Activated CD8-positive, alpha-beta T cell treated with anti-CD3 and anti-CD28 coated beads, Interleukin-2, amount 10 ng/mL, durations not matched to agents 7 days and 5 days (primary cell): ENCODE data around the gene TDRD12. TPM values are rescaled to one million over a fixed set of nuclear protein-coding genes. Genes with fewer than 3 reads are reported as not detected.
"Not testable (repeated sequence)": the region's sequence is repeated elsewhere in the genome, so short reads cannot be mapped to it uniquely, and the experiment has no call there.

Experiments
- ATAC-seq: fragments of 150-1000 bp; cut with Tn5 transposase; one replicate; pipeline ENCODE4 v1.10.0; 2021; ENCODE audit warnings: moderate library complexity
- CTCF ChIA-PET: fragments of 350-600 bp; sonication (Branson Sonifier 250); formaldehyde crosslinking; loops from one replicate; lab custom pipeline; 2021; ENCODE audit warnings: antibody characterized with exemption; lab: Charles Lee
- POLR2A ChIA-PET: fragments of 350-600 bp; sonication (Branson Sonifier 250); formaldehyde crosslinking; loops from one replicate; lab custom pipeline; 2021; ENCODE audit warnings: antibody characterized with exemption; lab: Charles Lee
- DNase-seq: peaks from one replicate; pipeline ENCODE4 v3.0.0-alpha.2; 2020
- H3K27ac Mint-ChIP-seq: one replicate; pipeline ENCODE4 v1.8.0; 2021; ENCODE audit warnings: mild to moderate bottlenecking, mixed read lengths
- H3K27me3 Mint-ChIP-seq: one replicate; pipeline ENCODE4 v1.8.0; 2021; ENCODE audit warnings: low read depth, mixed read lengths
- H3K36me3 Mint-ChIP-seq: one replicate; pipeline ENCODE4 v1.8.0; 2021; ENCODE audit warnings: low read depth, mixed read lengths
- H3K4me1 Mint-ChIP-seq: one replicate; pipeline ENCODE4 v1.8.0; 2021; ENCODE audit warnings: low read depth, mixed read lengths
- H3K4me3 Mint-ChIP-seq: one replicate; pipeline ENCODE4 v1.8.0; 2021; ENCODE audit warnings: mild to moderate bottlenecking, mixed read lengths
- H3K9me3 Mint-ChIP-seq: one replicate; pipeline ENCODE4 v1.8.0; 2022; ENCODE audit warnings: mixed read lengths; ENCODE audit not compliant: insufficient read depth
- total RNA-seq, 2 experiments: library from RNA; stranded (reverse); gene quantifications; one replicate each; pipeline ENCODE4 v1.2.3, GENCODE V29; 2021

The TDRD12 gene
- total RNA-seq, 2 experiments from 2014 or later = 0.10 to 0.21 TPM

- H3K36me3 Mint-ChIP-seq = no peaks in the 10 kb centered on the region
- H3K4me1 Mint-ChIP-seq = peaks cover 13% of the 10 kb centered on the region
- CTCF ChIA-PET = no interaction called here
- peaks cover 4% of the 10 kb centered on the region for H3K27me3 Mint-ChIP-seq
- POLR2A ChIA-PET = no interaction called here
- H3K9me3 Mint-ChIP-seq = no peaks in the 10 kb centered on the region
- no peak overlapping the region for H3K4me3 Mint-ChIP-seq
- DNase-seq = no peak
- H3K27ac Mint-ChIP-seq = no peak overlapping the region
- no peak for ATAC-seq
Measured at GRCh38 chr19:32824191-32824751, 104.7 kb downstream of the TDRD12 start.

DNA sequence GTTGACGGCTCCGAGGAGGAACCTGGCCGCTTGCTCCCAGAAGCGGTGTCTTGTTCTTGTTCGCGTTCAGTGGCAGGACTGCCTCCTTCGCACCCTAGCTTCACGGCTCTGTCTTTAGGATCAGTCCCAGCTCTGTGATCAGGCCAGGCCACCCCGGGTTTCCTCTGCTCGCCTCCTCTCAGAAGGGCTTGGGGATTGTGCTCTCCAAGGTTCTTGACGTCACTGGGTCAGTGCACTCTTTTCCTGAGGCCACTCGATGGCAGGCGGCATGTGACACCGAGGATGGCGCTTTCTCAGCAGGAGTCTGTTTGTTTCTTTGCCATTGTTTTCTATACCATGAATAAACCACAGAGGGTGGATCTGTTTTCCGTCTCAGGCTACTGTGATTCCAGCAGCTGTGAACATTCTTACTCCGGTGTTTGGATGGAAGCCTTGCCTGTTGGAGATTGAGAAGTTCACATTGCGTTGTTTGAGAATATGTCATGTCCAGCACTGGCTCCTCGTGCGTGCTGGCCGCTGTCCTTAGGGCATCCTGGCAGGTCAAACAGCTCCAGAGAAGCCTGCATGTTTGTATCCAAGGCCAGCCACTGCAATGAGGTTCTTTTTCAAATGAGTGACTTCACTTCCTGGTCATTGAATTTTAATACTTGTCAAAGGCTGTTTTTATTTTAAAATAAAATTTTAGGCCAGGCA, 105.5 kb downstream of the TDRD12 start:
- ChIA-PET CTCF (no interaction called here), POLR2A (no interaction called here)
- Mint-ChIP-seq H3K36me3 (no peaks in the 10 kb centered on the region), H3K9me3 (no peaks in the 10 kb centered on the region), H3K4me3 (no peak overlapping the region), H3K4me1 (peaks cover 6% of the 10 kb centered on the region), H3K27me3 (peaks cover under 1% of the 10 kb centered on the region), H3K27ac (no peak overlapping the region)
- no peak for ATAC-seq
- DNase-seq = no peak

GRCh38 chr19:32828139-32828538, 108.6 kb downstream of the TDRD12 start:
- ChIA-PET POLR2A (no interaction called here), CTCF (interaction anchor here (0.7 to 1.2 kb wide), 3 partner anchors 8 to 228 kb away, joined by 3 read pairs; no protein-coding TSS in a partner anchor)
- no peaks in the 10 kb centered on the region for H3K27me3 Mint-ChIP-seq
- no peaks in the 10 kb centered on the region for H3K9me3 Mint-ChIP-seq
- H3K36me3 Mint-ChIP-seq = no peaks in the 10 kb centered on the region
- DNase-seq (no peak), ATAC-seq (no peak)
- H3K27ac Mint-ChIP-seq = no peak overlapping the region
- no peaks in the 10 kb centered on the region for H3K4me1 Mint-ChIP-seq
- no peak overlapping the region for H3K4me3 Mint-ChIP-seq

DNA sequence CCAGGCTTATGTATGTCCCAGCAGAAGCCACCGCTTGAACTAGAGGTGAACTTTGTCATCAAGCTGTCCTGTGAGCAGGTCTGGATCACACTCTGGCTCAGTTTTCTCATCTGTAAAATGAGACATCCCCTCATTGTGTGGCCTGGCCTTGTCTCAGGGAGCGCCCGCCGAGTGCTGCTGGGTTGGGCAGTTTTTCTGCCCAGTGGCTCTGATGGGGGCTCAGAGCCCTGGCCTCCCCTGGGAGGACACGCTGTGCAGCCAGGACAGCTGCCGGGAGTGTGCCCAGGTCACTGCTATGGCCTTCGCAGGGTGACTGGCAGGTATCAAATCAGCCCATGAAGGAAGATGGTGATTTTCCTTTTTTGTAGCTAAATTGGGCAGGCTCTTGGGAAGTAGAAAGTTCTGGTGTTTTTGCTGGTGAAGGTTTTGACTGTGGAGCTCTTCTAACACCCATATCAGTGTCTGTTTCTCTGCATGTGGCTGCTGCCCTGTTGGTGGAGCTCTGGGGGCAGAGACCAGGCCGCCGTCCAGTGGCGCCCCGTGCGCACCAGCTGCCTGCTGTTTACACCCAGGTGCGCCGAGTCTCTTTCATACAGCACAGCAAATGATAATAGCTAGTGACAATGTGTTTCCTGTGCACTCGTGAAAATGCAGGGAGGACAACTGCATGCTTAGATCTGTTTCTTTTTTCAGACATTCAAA, 109.2 kb downstream of the TDRD12 start:
- ATAC-seq = no peak
- no peaks in the 10 kb centered on the region for H3K27me3 Mint-ChIP-seq
- H3K4me3 Mint-ChIP-seq = no peak overlapping the region
- no peak overlapping the region for H3K27ac Mint-ChIP-seq
- H3K36me3 Mint-ChIP-seq = no peaks in the 10 kb centered on the region
- no peaks in the 10 kb centered on the region for H3K4me1 Mint-ChIP-seq
- ChIA-PET POLR2A (no interaction called here), CTCF (interaction anchor here (0.7 to 1.2 kb wide), 3 partner anchors 9 to 229 kb away, joined by 3 read pairs; no protein-coding TSS in a partner anchor)
- no peak for DNase-seq
- no peaks in the 10 kb centered on the region for H3K9me3 Mint-ChIP-seq

DNA sequence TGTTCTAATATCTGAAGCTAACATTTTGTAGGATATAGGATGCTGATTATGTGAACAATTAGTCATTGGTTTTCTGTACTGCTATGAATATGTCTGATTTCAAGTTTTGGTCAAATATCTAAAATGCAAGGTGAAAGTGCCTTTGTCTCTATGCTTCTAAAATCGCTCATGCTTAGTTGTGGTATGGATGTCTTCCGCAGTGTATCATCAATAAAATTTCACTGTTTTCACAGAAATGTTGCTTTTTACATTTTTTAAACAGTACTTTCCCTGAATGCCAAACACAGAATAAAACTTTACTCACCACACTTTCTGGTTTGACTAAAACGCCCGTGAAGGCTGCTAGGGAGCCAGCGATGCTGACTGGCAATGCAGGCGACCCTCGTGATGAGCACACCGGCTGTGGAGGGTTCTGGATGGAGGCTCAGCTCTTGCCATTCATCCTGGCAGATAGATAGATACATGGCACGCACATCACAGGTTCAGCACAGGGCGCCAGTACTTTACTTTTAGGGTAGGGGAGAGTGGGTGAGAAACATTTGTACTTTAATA, 109.9 kb downstream of the TDRD12 start:
- H3K4me1 Mint-ChIP-seq = no peaks in the 10 kb centered on the region
- no peaks in the 10 kb centered on the region for H3K27me3 Mint-ChIP-seq
- ATAC-seq = no peak
- H3K4me3 Mint-ChIP-seq = no peak overlapping the region
- DNase-seq = no peak
- CTCF ChIA-PET = interaction anchor here (1.2 kb wide), 1 partner anchor 9 kb away, joined by 3 read pairs; no protein-coding TSS in a partner anchor
- H3K9me3 Mint-ChIP-seq = no peaks in the 10 kb centered on the region
- no peaks in the 10 kb centered on the region for H3K36me3 Mint-ChIP-seq
- H3K27ac Mint-ChIP-seq = no peak overlapping the region
- POLR2A ChIA-PET = no interaction called here

- Mint-ChIP-seq H3K27me3 (no peaks in the 10 kb centered on the region), H3K4me3 (no peak overlapping the region), H3K9me3 (no peaks in the 10 kb centered on the region), H3K27ac (no peak overlapping the region), H3K36me3 (no peaks in the 10 kb centered on the region), H3K4me1 (no peaks in the 10 kb centered on the region)
- DNase-seq (no peak), ATAC-seq (no peak)
- POLR2A ChIA-PET = no interaction called here
- CTCF ChIA-PET = no interaction called here
Measured at GRCh38 chr19:32830231-32831014, 110.9 kb downstream of the TDRD12 start.

- H3K4me3 Mint-ChIP-seq = no peak overlapping the region
- CTCF ChIA-PET = no interaction called here
Measured at GRCh38 chr19:32831611-32832010, 112.0 kb downstream of the TDRD12 start.

GRCh38 chr19:32832094-32832493, 112.5 kb downstream of the TDRD12 start:
- H3K36me3 Mint-ChIP-seq, CTCF ChIA-PET, H3K27me3 Mint-ChIP-seq, H3K27ac Mint-ChIP-seq, H3K4me3 Mint-ChIP-seq, POLR2A ChIA-PET, DNase-seq, H3K4me1 Mint-ChIP-seq, ATAC-seq, H3K9me3 Mint-ChIP-seq: not testable (repeated sequence)

More at GRCh38 chr19:32831611-32832010, 112.0 kb downstream of the TDRD12 start:
- Mint-ChIP-seq H3K27me3 (no peaks in the 10 kb centered on the region), H3K27ac (no peak overlapping the region), H3K9me3 (no peaks in the 10 kb centered on the region), H3K4me1 (no peaks in the 10 kb centered on the region), H3K36me3 (no peaks in the 10 kb centered on the region)
- POLR2A ChIA-PET = no interaction called here
- no peak for DNase-seq
- ATAC-seq = no peak

- CTCF ChIA-PET = not testable (repeated sequence)
Measured at GRCh38 chr19:32832825-32833224, 113.3 kb downstream of the TDRD12 start.

GRCh38 chr19:32833388-32833787, 113.8 kb downstream of the TDRD12 start:
- POLR2A ChIA-PET, H3K4me1 Mint-ChIP-seq, H3K36me3 Mint-ChIP-seq, H3K27ac Mint-ChIP-seq, H3K4me3 Mint-ChIP-seq, ATAC-seq, H3K27me3 Mint-ChIP-seq, CTCF ChIA-PET, DNase-seq, H3K9me3 Mint-ChIP-seq: not testable (repeated sequence)

More at GRCh38 chr19:32832825-32833224, 113.3 kb downstream of the TDRD12 start:
- H3K4me1 Mint-ChIP-seq, H3K36me3 Mint-ChIP-seq, ATAC-seq, DNase-seq, H3K4me3 Mint-ChIP-seq, POLR2A ChIA-PET, H3K27me3 Mint-ChIP-seq, H3K9me3 Mint-ChIP-seq, H3K27ac Mint-ChIP-seq: not testable (repeated sequence)

GRCh38 chr19:32837531-32837930, 118.0 kb downstream of the TDRD12 start:
- Mint-ChIP-seq H3K27ac (no peak overlapping the region), H3K9me3 (peaks cover 13% of the 10 kb centered on the region), H3K4me1 (no peaks in the 10 kb centered on the region), H3K27me3 (no peaks in the 10 kb centered on the region), H3K4me3 (no peak overlapping the region), H3K36me3 (no peaks in the 10 kb centered on the region)
- DNase-seq = no peak
- ChIA-PET POLR2A (no interaction called here), CTCF (no interaction called here)
- ATAC-seq = no peak
